Measurements from ENCODE around the gene FGD5.

The FGD5 gene

DNA sequence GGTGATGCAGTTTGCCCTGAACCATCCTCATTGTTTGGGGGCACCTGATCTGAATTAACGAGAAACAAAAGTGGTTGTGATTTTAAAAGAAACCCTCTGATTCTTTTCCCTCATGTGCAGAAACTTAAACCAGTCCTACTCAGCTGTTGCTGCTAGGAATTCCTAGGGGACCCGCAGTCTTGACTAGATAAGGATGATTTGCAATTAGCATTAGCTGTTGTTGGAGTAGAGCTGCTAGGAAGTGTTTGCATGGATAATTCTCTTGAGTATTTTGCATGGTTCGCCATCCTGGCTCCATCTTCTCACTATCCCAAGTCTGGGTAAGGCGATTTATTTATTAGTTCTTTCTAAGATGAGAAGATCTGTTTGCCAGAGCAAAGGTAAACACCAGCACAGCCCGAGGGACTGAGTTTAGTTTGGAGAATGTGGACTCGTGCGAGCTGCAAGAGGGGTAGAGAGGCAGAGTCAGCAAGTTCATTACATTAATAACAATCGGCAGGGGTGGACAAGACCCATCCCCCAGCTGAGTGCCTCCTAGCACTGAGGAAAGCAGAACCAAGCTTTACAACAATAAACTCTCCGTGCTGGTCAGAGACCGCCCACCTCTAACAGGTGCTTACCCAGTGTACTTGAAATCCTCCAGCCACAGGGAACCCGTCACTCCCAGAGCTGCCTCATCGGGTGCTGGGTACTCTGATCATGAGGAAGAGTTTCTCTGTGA is 4.1 kb downstream of the FGD5 start:
- Histone ChIP-seq H3K9me3 (ENCODE audit: control insufficient read depth, insufficient read depth, low read length) (no peaks in the 10 kb centered on the region), H3K36me3 (ENCODE audit: control insufficient read depth, low read length) (no peaks in the 10 kb centered on the region), H3K4me3 (ENCODE audit: low read length) (no peak overlapping the region), H3F3A (ENCODE audit: control insufficient read depth, insufficient read depth) (no peaks in the 10 kb centered on the region), H3K27me3 (ENCODE audit: control insufficient read depth, low read length) (peaks cover 28% of the 10 kb centered on the region), H3K4me2 (ENCODE audit: low read length) (no peak overlapping the region), H4K20me1 (ENCODE audit: control insufficient read depth, insufficient read depth, low read depth, low read length) (no peaks in the 10 kb centered on the region), H3K4me1 (ENCODE audit: control insufficient read depth, low read length) (no peaks in the 10 kb centered on the region), H3K27ac (ENCODE audit: low read depth, low read length) (no peak overlapping the region), H3K79me2 (ENCODE audit: control insufficient read depth, low read length) (no peaks in the 10 kb centered on the region), H3K9me2 (replicated peaks; ENCODE audit: control insufficient read depth, low read length) (no peaks in the 10 kb centered on the region)
- TF ChIP-seq, protein P1, sequence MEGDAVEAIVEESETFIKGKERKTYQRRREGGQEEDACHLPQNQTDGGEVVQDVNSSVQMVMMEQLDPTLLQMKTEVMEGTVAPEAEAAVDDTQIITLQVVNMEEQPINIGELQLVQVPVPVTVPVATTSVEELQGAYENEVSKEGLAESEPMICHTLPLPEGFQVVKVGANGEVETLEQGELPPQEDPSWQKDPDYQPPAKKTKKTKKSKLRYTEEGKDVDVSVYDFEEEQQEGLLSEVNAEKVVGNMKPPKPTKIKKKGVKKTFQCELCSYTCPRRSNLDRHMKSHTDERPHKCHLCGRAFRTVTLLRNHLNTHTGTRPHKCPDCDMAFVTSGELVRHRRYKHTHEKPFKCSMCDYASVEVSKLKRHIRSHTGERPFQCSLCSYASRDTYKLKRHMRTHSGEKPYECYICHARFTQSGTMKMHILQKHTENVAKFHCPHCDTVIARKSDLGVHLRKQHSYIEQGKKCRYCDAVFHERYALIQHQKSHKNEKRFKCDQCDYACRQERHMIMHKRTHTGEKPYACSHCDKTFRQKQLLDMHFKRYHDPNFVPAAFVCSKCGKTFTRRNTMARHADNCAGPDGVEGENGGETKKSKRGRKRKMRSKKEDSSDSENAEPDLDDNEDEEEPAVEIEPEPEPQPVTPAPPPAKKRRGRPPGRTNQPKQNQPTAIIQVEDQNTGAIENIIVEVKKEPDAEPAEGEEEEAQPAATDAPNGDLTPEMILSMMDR (IDR thresholded peaks at IDR 0.05; ENCODE audit: low read depth, low read length, poor library complexity, severe bottlenecking), result no peak
- TF ChIP-seq EZH2phosphoT487 (IDR thresholded peaks at IDR 0.05; ENCODE audit: borderline replicate concordance, low read length), result no peak

DNA sequence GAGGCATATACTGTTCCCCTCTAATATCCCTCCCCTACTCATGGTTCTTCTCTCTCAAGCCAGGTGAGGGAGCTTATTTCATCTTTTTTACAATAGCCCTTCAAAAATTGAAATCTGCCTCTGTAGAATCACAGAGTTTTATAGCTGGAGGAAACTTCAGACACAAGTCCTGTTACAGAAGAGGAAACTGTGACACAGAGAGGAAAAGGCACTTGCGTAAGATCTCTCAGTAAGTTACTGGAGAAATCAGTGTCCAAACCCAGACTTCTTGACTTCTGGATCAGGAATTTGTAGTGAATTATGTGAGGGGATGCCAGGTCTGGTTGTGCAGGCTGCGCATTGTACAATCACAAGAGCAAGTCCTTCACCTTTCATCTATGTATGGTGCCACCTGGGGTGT is 4.6 kb downstream of the FGD5 start:
- H3K4me3 ChIP-seq (ENCODE audit: low read length), result no peak overlapping the region
- H3K27ac ChIP-seq (ENCODE audit: low read depth, low read length), result no peak overlapping the region
- no peaks in the 10 kb centered on the region for H3K9me3 ChIP-seq (ENCODE audit: control insufficient read depth, insufficient read depth, low read length)
- H3K9me2 ChIP-seq (replicated peaks; ENCODE audit: control insufficient read depth, low read length), result no peaks in the 10 kb centered on the region
- no peaks in the 10 kb centered on the region for H3K4me1 ChIP-seq (ENCODE audit: control insufficient read depth, low read length)
- H3K79me2 ChIP-seq (ENCODE audit: control insufficient read depth, low read length), result no peaks in the 10 kb centered on the region
- no peak for TF ChIP-seq EZH2phosphoT487 (IDR thresholded peaks at IDR 0.05; ENCODE audit: borderline replicate concordance, low read length)
- TF ChIP-seq, protein P1 (IDR thresholded peaks at IDR 0.05; ENCODE audit: low read depth, low read length, poor library complexity, severe bottlenecking), result no peak
- H4K20me1 ChIP-seq (ENCODE audit: control insufficient read depth, insufficient read depth, low read depth, low read length), result no peaks in the 10 kb centered on the region
- no peak overlapping the region for H3K4me2 ChIP-seq (ENCODE audit: low read length)
- no peaks in the 10 kb centered on the region for H3K36me3 ChIP-seq (ENCODE audit: control insufficient read depth, low read length)
- H3F3A ChIP-seq (ENCODE audit: control insufficient read depth, insufficient read depth), result no peaks in the 10 kb centered on the region
- peaks cover 32% of the 10 kb centered on the region for H3K27me3 ChIP-seq (ENCODE audit: control insufficient read depth, low read length)

DNA sequence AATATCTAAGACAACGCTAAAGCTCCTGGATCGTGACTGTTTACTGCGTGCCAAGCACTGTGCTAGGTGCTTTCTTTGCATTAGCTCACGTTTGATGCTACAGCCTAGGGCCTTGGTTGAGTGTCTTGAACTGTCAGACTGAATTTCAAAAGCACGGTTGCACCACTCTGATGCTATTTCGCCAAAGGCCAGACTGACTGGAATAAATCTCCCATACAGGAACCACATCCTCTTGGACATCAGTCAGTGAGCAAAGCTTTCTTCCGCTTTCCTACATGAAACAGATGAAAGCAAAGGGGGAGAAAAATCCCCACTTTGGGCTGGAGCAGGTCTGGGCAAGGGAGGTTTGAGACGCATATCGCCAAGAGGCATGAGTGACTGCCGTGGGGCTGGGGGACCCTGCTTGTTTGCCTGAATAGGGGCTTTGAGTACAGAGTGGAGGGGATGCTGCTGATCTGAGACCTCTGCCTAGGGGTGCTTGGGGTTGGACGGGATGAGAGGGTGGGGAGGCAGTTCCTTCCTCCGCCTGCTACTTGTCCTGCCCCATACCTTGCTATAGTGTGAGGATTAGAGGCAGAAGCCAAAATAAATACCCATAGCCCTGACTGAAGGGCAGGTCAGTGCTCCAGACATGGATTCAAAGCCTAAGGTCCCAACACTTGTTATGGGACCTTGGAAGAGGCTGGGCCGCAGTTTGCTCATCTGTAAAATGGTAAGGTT is 5.3 kb downstream of the FGD5 start:
- Histone ChIP-seq H3K4me3 (ENCODE audit: low read length) (no peak overlapping the region), H4K20me1 (ENCODE audit: control insufficient read depth, insufficient read depth, low read depth, low read length) (no peaks in the 10 kb centered on the region), H3K36me3 (ENCODE audit: control insufficient read depth, low read length) (no peaks in the 10 kb centered on the region), H3F3A (ENCODE audit: control insufficient read depth, insufficient read depth) (no peaks in the 10 kb centered on the region), H3K27me3 (ENCODE audit: control insufficient read depth, low read length) (peaks cover 32% of the 10 kb centered on the region), H3K9me2 (replicated peaks; ENCODE audit: control insufficient read depth, low read length) (no peaks in the 10 kb centered on the region), H3K79me2 (ENCODE audit: control insufficient read depth, low read length) (no peaks in the 10 kb centered on the region), H3K27ac (ENCODE audit: low read depth, low read length) (no peak overlapping the region), H3K4me1 (ENCODE audit: control insufficient read depth, low read length) (no peaks in the 10 kb centered on the region), H3K9me3 (ENCODE audit: control insufficient read depth, insufficient read depth, low read length) (no peaks in the 10 kb centered on the region), H3K4me2 (ENCODE audit: low read length) (no peak overlapping the region)
- TF ChIP-seq EZH2phosphoT487 (IDR thresholded peaks at IDR 0.05; ENCODE audit: borderline replicate concordance, low read length), result no peak
- TF ChIP-seq, protein P1 (IDR thresholded peaks at IDR 0.05; ENCODE audit: low read depth, low read length, poor library complexity, severe bottlenecking), result no peak
